NCI-H1436 (cell line): ENCODE measurements around the gene KDF1.

Experiments used
- DNase-seq: peaks from one replicate; lab custom pipeline; 2025; lab: John Stamatoyannopoulos, UW

The KDF1 gene

GRCh38 chr1:26913754-26914619, 46.3 kb downstream of the KDF1 start, which contains the start of gene NR0B2:
Gene NR0B2 (minus strand): TSS chr1:26913975. CDS start chr1:26913940, 35 bp downstream.
- peak; percentile 86 for DNase-seq

- no peak for DNase-seq
Measured at GRCh38 chr1:26913389-26913753, 46.9 kb downstream of the KDF1 start.

GRCh38 chr1:26912147-26912490, 48.1 kb downstream of the KDF1 start:
- DNase-seq = no peak

GRCh38 chr1:26911399-26912146, 48.7 kb downstream of the KDF1 start:
- DNase-seq = no peak

GRCh38 chr1:26910343-26911160, 49.7 kb downstream of the KDF1 start:
- DNase-seq = no peak

- no peak for DNase-seq
Measured at GRCh38 chr1:26909951-26910342, 50.3 kb downstream of the KDF1 start.

- no peak for DNase-seq
Measured at GRCh38 chr1:26907071-26907917, 53.0 kb downstream of the KDF1 start.

GRCh38 chr1:26900815-26901511, 59.3 kb downstream of the KDF1 start:
- no peak for DNase-seq

GRCh38 chr1:26900001-26900814, 60.1 kb downstream of the KDF1 start, which contains the start of gene GPATCH3:
Gene GPATCH3 (minus strand): TSS chr1:26900467. CDS start chr1:26900442, 25 bp downstream.
- peak; percentile 95 for DNase-seq
